Right lobe of liver (tissue), 4 donors: ENCODE data around the gene SPON2.

Source experiments
- CTCF ChIP-seq, 4 donors: fragments of 200-600 bp in 3 of 4; fragments of 450-650 bp in 1 of 4; IDR thresholded peaks; one replicate each; pipeline versions ENCODE4 v1.5.1 to v1.8.0; 2016 to 2022; ENCODE audit warnings: antibody characterized with exemption in 4 of 4, mild to moderate bottlenecking in 2 of 4
- POLR2A ChIP-seq: fragments of 450-650 bp; IDR thresholded peaks from one replicate; pipeline ENCODE4 v1.6.1; 2017; ENCODE audit warnings: antibody characterized with exemption, mild to moderate bottlenecking
- donor health status: DM: no; HTN: no; CAD: no.
- donor health status: DM: no; HTN: no; CAD: no.
- donor health status: DM: no; HTN: yes; CAD: no.

- no peak for TF ChIP-seq CTCF (IDR thresholded peaks at IDR 0.05)
- no peak for TF ChIP-seq POLR2A
These were observed 20.1 kb downstream of the SPON2 start for GRCh38 chr4:1152290-1152689.
